HCT116 (cell line): ENCODE data around the gene NCAPG2.

Experiments used
- CTCF ChIP-seq, 3 experiments: fragments of 200-600 bp in 1 of 3; sonication (generic) in 1 of 3; IDR thresholded peaks in 2 of 3; conservative IDR thresholded peaks in 1 of 3; 2 replicates each; pipeline ENCODE4 v1.5.1; 2012 to 2017; ENCODE audit warnings: low read depth in 2 of 3, low read length in 2 of 3, antibody characterized with exemption in 1 of 3, borderline replicate concordance in 1 of 3, control low read depth in 1 of 3, mild to moderate bottlenecking in 1 of 3, mixed read lengths in 1 of 3, mixed run types in 1 of 3, moderate library complexity in 1 of 3; ENCODE audit not compliant: insufficient read depth in 1 of 3
- EZH2phosphoT487 ChIP-seq: fragments of 200-600 bp; IDR thresholded peaks from 2 replicates; pipeline ENCODE4 v1.6.1; 2018; ENCODE audit warnings: antibody characterized with exemption, borderline replicate concordance
- ZBTB33 ChIP-seq: IDR thresholded peaks from 2 replicates; pipeline ENCODE4 v1.6.1; 2011; ENCODE audit warnings: mild to moderate bottlenecking, low read length, moderate library complexity; ENCODE audit not compliant: insufficient replicate concordance; ENCODE audit errors: extremely low read depth

DNA sequence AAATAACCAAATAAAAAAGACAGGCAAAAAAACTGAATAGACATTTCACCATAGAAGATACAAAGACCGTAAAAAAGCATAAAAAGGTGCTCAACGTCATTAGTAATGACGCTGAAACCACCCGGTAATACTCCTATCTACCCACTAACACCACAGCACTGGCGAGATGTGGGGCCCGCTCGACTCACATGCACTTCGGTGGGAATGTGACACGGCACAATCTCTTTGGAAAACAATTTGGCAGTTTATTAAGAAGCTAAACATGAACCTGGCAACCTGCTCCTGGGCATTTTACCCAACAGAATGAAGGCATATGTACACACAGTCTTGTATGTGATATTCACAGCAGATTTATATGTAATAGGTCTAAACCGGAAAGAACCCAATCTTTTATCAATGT, 42.8 kb upstream of the NCAPG2 start:
- no peak for TF ChIP-seq EZH2phosphoT487
- no peak for TF ChIP-seq ZBTB33
- no peak for TF ChIP-seq CTCF (IDR thresholded peaks at IDR 0.05 in 2 of 3, conservative IDR thresholded peaks at IDR 0.05 in 1 of 3; ENCODE audit: borderline replicate concordance in 1 of 3, insufficient read depth in 1 of 3, low read depth in 2 of 3, low read length in 2 of 3)
